Panc1 (cell line): ENCODE measurements around the gene GPC2. TPM values are rescaled to one million over a fixed set of nuclear protein-coding genes. Genes with fewer than 3 reads are reported as not detected.

Experiments used
- ATAC-seq: fragments of 200-7000 bp; cut with Tn5 transposase; 2 replicates; pipeline ENCODE4 v1.9.1; 2020; ENCODE audit warnings: mild to moderate bottlenecking, moderate library complexity
- BruUV-seq: library from RNA; stranded (reverse); fragments of 400-500 nt; replicated peaks from 2 replicates; lab custom pipeline; 2021; lab: Mats Ljungman, UMichigan
- CTCF ChIA-PET: fragments of 300-600 bp; sonication (Branson Sonifier 250); formaldehyde crosslinking; loops from one replicate; lab custom pipeline; 2022; ENCODE audit warnings: antibody characterized with exemption; lab: Charles Lee
- POLR2A ChIA-PET: fragments of 300-600 bp; sonication (Branson Sonifier 250); formaldehyde crosslinking; loops from one replicate; lab custom pipeline; 2022; ENCODE audit warnings: antibody characterized with exemption; lab: Charles Lee
- DNase-seq: peaks from one replicate; pipeline ENCODE4 v3.0.0-alpha.2; 2010; ENCODE audit warnings: low read depth, low spot score
- H3K27ac ChIP-seq: 2 replicates; pipeline ENCODE4 v1.5.1; 2011; ENCODE audit warnings: mild to moderate bottlenecking, low read length, inconsistent platforms
- H3K27me3 ChIP-seq: fragments of 200-500 bp; sonication (Bioruptor generic); 2 replicates; pipeline ENCODE4 v1.6.0; 2014; ENCODE audit warnings: low read length, inconsistent platforms; ENCODE audit not compliant: control insufficient read depth, insufficient read depth
- H3K36me3 ChIP-seq: fragments of 200-500 bp; sonication (Bioruptor generic); 2 replicates; pipeline ENCODE4 v1.5.1; 2014; ENCODE audit warnings: inconsistent platforms, mild to moderate bottlenecking, low read length, moderate library complexity; ENCODE audit not compliant: control insufficient read depth, insufficient read depth
- H3K4me1 ChIP-seq: 2 replicates; pipeline ENCODE4 v1.5.1; 2011; ENCODE audit warnings: inconsistent platforms, mild to moderate bottlenecking, low read length, moderate library complexity; ENCODE audit not compliant: control insufficient read depth, insufficient read depth
- H3K4me3 ChIP-seq, 2 experiments: 2 replicates each; pipeline ENCODE4 v1.5.1; 2011 to 2012; ENCODE audit warnings: low read depth in 2 of 2, low read length in 2 of 2, mild to moderate bottlenecking in 2 of 2, inconsistent platforms in 1 of 2, moderate library complexity in 1 of 2
- H3K9me3 ChIP-seq: fragments of 200-500 bp; sonication (Bioruptor generic); 2 replicates; pipeline ENCODE4 v1.5.1; 2014; ENCODE audit warnings: low read depth, mild to moderate bottlenecking, inconsistent platforms, low read length, moderate library complexity; ENCODE audit not compliant: control insufficient read depth, insufficient read depth
- POLR2AphosphoS5 ChIP-seq: IDR thresholded peaks from 2 replicates; pipeline ENCODE4 v1.6.1; 2012; ENCODE audit warnings: mild to moderate bottlenecking, low read depth, low read length, moderate library complexity
- SIN3A ChIP-seq: IDR thresholded peaks from 2 replicates; pipeline ENCODE4 v1.6.1; 2012; ENCODE audit warnings: low read depth, mild to moderate bottlenecking, low read length, moderate library complexity, borderline replicate concordance; ENCODE audit not compliant: insufficient read depth
- TCF7L2 ChIP-seq: IDR thresholded peaks from 2 replicates; pipeline ENCODE4 v1.6.1; 2011; ENCODE audit warnings: mild to moderate bottlenecking, low read depth, low read length, inconsistent platforms
- in situ Hi-C: cut with HindIII; loops from 2 replicates; pipeline ENCODE4 v1.10.0; 2016; ENCODE audit warnings: low sequenced_read_pairs, low pct_unique_long_range_greater_than_20kb
- intact Hi-C: fragments of 100-400 bp; cut with micrococcal nuclease; formaldehyde crosslinking; loops from one replicate; pipeline ENCODE4 v1.10.0; 2022; ENCODE audit not compliant: unreplicated experiment
- total RNA-seq: library from RNA; stranded (reverse); gene quantifications from one replicate; pipeline ENCODE4 v1.2.1, GENCODE V29; 2021; ENCODE audit not compliant: unreplicated experiment
- TF ChIP-seq, protein P1 (sequence below), 2 experiments: IDR thresholded peaks; 2 replicates each; pipeline ENCODE4 v1.6.1; 2011 to 2012; ENCODE audit warnings: low read depth in 2 of 2, control low read depth in 1 of 2, low read length in 1 of 2, mild to moderate bottlenecking in 1 of 2, moderate library complexity in 1 of 2; ENCODE audit not compliant: insufficient read depth in 1 of 2
- TF ChIP-seq, protein P2 (sequence below): fragments of 450-650 bp; IDR thresholded peaks from 2 replicates; pipeline ENCODE4 v1.5.1; 2017; ENCODE audit warnings: mild to moderate bottlenecking

Gene GPC2
- total RNA-seq, 1 experiment from 2014 or later = 7.9 TPM

DNA sequence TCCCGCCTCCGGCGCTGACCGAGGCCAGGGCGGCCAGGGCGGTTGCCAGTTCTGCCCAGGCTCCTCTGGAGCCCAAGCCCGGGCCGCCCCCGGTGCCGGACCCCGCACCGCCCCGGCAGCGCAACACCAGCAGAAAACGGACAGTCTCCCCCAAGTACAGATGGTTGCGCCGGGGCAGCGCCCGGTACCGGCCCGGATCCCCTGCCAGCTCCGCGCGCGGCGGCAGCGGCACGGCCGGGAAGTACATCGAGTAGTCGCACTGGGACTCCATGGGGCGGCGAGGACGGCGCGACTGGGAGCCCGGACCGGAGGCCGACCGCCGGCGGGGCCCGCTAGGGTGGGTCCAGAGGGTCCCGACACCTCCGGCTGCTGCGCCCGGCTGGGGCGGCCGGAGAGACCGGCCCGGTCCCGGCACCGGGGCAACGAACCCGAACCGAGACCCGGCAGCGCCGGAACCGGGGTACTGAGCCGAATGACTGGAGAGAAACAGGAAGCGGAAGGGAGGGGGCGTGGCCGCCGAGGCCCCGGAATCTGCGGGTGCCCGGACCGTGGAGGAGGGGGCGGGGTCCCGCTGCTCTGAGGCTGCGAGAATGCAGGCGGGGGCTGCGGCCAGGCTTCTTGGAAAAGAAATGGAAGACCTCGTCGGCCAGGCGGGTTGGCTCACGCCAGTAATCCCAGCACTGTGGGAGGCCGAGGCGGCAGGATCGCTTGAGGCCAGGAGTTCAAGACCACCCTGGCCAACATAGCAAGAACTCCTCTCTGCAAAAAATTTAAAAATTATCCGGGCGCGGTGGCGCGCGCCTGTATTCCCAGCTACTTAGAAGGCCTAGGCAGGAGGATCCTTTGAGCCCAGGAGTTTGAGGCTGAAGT is 18.7 kb downstream of the GPC2 start, which contains the start of gene TRAPPC14:
TRAPPC14 (minus strand) TSS at position 495 of the 870 bp plus-strand sequence; CDS start at position 271, 224 bp downstream.
- in situ Hi-C loops = no loop called here

DNA sequence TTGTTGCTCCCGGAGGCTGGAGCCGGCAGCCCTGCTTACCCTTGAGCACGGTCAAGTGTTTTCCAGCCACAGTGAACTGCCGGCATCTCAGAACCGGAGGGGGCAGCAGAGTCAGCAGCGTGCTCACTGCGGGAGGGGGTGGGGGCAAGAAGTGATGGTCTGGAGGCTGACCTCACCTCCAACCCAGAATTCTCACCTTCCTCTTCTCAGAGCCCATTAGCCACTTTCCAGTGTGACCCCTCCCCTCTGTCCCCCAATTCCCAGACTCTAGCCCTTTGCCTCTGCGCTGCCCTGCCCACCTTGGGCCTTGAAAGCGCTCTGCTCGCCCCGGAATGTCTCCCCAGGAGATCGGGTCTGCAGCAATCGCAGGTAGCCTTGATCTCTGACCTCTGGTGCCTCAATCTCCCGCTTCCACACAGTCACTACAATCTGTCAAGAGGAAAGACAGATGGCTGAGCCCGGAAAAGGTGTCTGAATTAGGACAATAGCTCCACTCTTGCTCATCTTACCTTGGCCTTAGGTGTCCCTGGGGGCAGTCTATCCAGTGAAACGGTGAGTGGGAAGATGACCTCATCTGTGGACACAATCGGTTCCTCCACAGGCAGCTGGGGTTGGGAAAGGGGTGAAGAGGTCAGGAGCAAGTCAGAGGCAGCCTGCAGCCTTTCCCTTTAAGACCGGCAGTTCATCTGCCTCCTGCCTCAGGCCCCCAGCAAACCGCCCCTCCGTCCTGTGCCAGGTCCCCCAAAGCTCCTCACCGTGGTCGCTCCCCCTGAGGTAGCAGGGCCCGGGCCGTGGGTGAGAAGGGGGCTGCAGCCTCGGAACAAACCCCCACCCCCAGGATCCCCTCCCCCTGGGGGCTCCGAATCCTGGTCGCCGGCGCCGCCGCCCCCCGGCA is 19.6 kb downstream of the GPC2 start:
- Histone ChIP-seq H3K4me1 (peaks cover 44% of the 10 kb centered on the region), H3K4me3 (peak overlapping the region; percentile 78 to 91), H3K27ac (peak overlapping the region; percentile 81), H3K27me3 (no peaks in the 10 kb centered on the region), H3K9me3 (no peaks in the 10 kb centered on the region), H3K36me3 (peaks cover 6% of the 10 kb centered on the region)
- TSS peak; percentile 79 for BruUV-seq
- DNase-seq (no peak), ATAC-seq (peak; percentile 67)
- CTCF ChIA-PET = no interaction called here
- in situ Hi-C loops (no loop called here), intact Hi-C loops (no loop called here)
- POLR2A ChIA-PET = interaction anchor here (0.6 kb wide), 1 partner anchor 40 kb away, joined by 3 read pairs; no protein-coding TSS in a partner anchor
- peak; percentile 54; the same call in 1 of the 2 replicates for TF ChIP-seq POLR2AphosphoS5
- TF ChIP-seq, protein P1, sequence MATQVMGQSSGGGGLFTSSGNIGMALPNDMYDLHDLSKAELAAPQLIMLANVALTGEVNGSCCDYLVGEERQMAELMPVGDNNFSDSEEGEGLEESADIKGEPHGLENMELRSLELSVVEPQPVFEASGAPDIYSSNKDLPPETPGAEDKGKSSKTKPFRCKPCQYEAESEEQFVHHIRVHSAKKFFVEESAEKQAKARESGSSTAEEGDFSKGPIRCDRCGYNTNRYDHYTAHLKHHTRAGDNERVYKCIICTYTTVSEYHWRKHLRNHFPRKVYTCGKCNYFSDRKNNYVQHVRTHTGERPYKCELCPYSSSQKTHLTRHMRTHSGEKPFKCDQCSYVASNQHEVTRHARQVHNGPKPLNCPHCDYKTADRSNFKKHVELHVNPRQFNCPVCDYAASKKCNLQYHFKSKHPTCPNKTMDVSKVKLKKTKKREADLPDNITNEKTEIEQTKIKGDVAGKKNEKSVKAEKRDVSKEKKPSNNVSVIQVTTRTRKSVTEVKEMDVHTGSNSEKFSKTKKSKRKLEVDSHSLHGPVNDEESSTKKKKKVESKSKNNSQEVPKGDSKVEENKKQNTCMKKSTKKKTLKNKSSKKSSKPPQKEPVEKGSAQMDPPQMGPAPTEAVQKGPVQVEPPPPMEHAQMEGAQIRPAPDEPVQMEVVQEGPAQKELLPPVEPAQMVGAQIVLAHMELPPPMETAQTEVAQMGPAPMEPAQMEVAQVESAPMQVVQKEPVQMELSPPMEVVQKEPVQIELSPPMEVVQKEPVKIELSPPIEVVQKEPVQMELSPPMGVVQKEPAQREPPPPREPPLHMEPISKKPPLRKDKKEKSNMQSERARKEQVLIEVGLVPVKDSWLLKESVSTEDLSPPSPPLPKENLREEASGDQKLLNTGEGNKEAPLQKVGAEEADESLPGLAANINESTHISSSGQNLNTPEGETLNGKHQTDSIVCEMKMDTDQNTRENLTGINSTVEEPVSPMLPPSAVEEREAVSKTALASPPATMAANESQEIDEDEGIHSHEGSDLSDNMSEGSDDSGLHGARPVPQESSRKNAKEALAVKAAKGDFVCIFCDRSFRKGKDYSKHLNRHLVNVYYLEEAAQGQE (IDR thresholded peaks at IDR 0.05; ENCODE audit: insufficient read depth in 1 of 2, low read depth in 2 of 2, low read length in 1 of 2) = no peak
- TF ChIP-seq, protein P2, sequence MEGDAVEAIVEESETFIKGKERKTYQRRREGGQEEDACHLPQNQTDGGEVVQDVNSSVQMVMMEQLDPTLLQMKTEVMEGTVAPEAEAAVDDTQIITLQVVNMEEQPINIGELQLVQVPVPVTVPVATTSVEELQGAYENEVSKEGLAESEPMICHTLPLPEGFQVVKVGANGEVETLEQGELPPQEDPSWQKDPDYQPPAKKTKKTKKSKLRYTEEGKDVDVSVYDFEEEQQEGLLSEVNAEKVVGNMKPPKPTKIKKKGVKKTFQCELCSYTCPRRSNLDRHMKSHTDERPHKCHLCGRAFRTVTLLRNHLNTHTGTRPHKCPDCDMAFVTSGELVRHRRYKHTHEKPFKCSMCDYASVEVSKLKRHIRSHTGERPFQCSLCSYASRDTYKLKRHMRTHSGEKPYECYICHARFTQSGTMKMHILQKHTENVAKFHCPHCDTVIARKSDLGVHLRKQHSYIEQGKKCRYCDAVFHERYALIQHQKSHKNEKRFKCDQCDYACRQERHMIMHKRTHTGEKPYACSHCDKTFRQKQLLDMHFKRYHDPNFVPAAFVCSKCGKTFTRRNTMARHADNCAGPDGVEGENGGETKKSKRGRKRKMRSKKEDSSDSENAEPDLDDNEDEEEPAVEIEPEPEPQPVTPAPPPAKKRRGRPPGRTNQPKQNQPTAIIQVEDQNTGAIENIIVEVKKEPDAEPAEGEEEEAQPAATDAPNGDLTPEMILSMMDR = no peak; the same call in 1 of the 2 replicates

More for the DNA sequence above, 18.7 kb downstream of the GPC2 start, which contains the start of gene TRAPPC14:
- ChIA-PET CTCF (no interaction called here), POLR2A (interaction anchor here (0.7 kb wide), 1 partner anchor 81 kb away, joined by 6 read pairs; no protein-coding TSS in a partner anchor)
- Histone ChIP-seq H3K27ac (peak within 1 kb of the TSS; percentile 81), H3K9me3 (no peaks in the 10 kb centered on the region), H3K4me1 (peaks cover 38% of the 10 kb centered on the region), H3K36me3 (peaks cover 6% of the 10 kb centered on the region), H3K4me3 (peak within 1 kb of the TSS; percentile 78 to 91), H3K27me3 (no peaks in the 10 kb centered on the region)
- DNase-seq (no peak), ATAC-seq (peak; percentile 83)
- TF ChIP-seq TCF7L2 (no peak), POLR2AphosphoS5 (peak; percentile 93), SIN3A (peak; percentile 84; the same call in 1 of the 2 replicates)
- TF ChIP-seq, protein P2 = no peak
- TF ChIP-seq, protein P1 (IDR thresholded peaks at IDR 0.05; ENCODE audit: insufficient read depth in 1 of 2, low read depth in 2 of 2, low read length in 1 of 2) = no peak
- intact Hi-C loops = no loop called here
- BruUV-seq = no TSS peak
